OCI-M1 (cell line): ENCODE data around the gene TAS1R2.
A peak's percentile ranks its signal among the peaks of the same experiment; 100 is the strongest.
"Not testable (repeated sequence)": the region's sequence is repeated elsewhere in the genome, so short reads cannot be mapped to it uniquely, and the experiment has no call there.

Experiments used
- DNase-seq: peaks from one replicate; lab custom pipeline; 2025; lab: John Stamatoyannopoulos, UW

Gene TAS1R2

DNA sequence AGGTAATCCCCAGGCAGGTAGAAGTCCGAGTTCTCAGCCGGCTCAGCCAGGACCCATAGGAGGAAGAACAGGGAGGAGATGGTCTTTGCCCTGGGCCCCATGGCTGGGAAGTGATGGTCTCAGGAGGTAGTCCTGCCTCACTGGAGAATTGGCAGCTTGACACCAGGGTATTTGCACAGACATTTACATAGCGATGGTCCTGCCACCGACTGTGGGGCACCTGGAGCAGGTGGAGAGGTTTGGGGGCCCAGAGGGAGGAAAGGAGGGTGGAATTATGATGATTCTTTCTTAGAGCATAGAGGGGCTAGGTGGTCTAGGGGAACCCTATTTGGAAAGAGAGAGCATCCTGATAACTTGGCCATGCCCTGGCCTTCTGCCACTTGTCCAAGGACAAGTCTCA lies at the start of gene TAS1R2:
TSS of gene TAS1R2 (minus strand) at position 101 of the 400 bp plus-strand sequence. CDS start at position 101, 0 bp downstream.
- DNase-seq, result no peak

DNA sequence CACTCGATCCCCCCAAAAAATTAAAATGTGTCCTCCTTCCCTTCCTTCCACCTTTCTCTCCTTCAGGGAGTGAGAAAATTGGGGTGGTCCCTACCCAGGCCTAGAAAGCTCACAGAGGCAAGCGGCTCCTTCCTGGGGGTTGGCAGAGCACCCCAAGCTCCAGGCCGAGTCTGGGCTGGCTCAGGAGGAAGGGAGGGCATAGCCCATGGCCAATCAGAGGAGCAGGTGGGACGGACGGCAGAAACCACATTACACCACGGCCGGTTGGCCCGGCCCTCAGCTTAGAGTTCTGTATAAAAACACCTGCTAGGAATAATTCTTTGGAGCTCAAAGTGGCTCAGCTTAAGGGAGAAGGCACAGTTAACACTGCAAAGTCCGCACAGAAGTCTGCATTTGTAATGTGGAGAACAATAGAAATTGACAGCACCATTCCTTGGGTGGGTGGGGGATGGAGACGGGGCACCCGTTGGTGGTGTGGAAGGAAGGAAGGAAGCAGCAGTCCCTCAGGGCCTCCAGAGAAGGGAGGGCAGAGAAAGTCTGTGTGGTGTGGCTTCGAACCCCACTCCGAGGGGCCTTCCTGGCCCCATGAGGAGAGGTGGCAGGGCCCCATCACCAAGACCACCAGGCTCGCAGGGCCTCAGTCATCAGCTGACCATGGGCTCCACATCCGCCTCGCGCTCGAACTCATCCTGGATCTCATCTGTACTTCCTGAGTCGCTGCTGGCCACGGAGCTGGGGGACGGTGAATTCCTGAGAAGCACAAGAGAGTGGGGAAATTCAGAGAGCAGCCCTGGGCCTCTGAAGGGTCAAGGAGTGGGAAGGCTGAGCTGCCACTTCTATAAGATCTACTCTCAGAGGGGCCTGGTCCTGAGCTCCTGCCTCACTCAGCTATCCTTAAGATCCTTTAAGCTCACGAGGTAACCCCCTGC lies 48.7 kb upstream of the TAS1R2 start:
- DNase-seq, result peak; percentile 50

DNA sequence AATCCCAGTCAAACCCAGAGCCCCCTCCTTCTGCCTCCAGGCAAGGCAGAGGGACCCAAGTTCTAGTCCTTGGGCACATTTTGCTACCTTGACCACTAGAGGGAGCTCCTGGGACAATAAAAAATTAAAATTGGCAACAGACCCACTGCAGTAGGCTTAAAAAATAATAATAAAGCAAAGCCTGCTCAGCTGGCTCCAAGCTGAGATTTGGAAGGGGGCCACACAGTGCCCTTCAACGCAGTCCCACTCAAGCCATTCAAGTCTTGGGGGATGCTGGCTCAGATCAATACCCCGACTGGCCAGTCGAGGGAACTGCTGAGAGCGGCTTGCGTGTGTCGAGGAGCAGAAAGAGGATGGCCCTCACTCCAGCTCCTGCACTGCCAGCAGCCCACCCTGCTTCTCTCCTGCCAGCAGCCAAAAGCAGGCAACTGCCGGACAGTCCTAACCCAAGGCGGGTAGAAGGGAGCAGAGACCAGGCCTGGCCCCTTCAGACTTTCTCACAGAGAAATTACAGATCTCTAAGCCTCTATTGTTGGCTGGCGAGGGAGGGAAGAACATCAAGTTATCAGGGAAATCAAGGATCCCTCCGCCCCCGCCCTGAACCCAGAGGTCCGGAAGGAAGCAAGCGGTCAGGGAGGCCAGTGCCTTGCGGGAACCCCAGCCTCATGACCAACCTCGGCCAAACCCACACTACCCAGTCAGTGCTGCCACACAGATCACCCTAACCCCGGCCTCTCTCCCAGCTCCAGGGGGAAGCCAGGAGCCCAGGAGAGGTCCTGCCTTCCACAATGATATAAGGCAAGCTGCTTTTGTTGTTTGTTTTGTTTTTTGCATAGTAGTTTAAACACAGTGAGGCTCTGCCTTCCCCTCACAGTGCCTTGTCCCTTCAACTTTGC lies 47.8 kb upstream of the TAS1R2 start:
- DNase-seq, result peak; percentile 88

DNA sequence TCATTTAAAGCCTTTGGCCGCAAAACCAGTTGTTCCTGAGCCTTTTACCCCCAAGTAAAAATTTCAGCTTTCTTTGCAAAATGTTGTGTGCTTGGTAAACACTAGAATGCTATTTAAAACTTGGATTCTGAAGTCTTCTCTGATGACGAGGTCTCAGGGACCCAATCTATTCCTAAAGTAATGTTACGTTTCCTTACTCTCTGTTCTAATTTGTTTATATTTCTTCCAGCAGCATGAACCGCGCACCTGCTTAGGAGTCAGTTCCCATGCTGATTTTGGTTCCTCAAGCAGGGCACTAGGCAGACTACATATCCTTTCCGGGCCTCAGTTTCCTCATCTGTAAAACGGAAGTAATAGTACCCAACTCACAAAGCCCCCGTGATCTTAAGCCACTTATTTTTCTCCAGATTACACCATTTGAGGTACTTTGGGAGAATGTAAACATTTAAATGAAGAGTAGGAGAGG lies 43.9 kb upstream of the TAS1R2 start:
- DNase-seq, result no peak

DNA sequence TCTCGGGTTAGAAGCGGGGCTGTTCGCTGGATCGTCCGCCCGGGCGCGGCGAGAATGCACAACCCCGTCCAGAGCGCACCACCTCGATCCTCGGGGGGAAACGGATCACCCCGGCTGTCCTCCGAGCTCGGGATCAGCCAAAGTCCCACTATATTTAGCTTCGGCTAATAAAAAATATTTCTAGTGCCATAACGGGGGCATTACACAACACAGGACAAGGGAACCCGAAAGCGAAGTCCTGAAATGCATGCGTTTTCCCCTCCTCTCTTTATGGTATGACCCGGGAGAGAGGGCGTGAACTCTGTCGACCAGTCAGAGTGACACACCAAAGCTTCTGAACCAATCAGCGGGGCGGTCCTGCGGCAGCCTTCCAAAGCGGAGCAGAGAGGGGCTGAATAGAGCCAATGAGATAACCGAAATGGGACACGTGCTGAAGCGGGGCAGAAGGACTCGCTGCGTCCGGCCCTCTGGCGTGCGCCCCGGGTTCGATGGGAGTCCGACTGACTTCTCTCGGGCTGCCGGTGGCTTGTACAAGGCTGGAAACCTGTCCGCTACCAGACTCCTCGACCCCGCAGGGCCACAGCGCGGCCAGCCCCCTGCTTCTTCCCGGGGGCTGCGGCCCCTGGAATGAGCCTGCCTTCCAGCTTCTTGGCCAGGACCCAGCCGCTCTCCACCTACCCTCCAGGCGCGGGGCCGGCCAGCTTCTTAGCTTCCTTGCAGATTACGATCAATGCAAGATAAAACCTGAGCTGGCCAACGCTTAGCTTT lies 43.2 kb upstream of the TAS1R2 start, which contains the start of gene ALDH4A1:
TSS of gene ALDH4A1 (minus strand) at position 33 of the 768 bp plus-strand sequence. CDS start at position 1, 32 bp downstream.
- DNase-seq, result peak; percentile 98

DNA sequence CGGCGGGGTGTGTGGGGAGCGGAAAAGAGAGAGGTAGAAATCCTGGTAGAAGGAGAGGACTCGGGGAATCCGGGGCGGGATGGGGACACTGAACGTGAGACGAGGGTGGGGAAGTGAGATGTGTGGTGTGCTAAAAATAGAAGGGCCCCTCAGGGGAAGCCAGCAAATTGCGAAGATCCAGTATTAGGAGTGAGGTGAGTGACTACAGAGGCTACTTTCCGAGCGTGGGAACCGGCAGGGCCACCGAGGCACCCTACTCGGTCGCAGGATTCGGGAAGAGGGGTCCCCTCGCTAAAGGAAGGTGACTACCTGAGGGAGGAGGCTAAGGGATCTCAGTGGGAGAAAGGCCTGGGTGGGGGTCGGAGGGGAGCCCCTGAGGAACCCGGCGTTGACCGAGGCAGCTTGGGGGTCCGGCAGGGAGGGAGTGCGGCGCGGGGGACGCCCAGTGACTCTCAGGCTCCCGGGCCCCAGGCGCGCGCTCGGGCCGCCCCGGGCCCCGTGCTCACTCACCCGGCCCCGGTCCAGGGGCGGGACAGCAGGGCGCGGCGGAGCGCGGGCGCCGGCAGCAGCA lies 42.6 kb upstream of the TAS1R2 start:
- DNase-seq, result no peak

DNA sequence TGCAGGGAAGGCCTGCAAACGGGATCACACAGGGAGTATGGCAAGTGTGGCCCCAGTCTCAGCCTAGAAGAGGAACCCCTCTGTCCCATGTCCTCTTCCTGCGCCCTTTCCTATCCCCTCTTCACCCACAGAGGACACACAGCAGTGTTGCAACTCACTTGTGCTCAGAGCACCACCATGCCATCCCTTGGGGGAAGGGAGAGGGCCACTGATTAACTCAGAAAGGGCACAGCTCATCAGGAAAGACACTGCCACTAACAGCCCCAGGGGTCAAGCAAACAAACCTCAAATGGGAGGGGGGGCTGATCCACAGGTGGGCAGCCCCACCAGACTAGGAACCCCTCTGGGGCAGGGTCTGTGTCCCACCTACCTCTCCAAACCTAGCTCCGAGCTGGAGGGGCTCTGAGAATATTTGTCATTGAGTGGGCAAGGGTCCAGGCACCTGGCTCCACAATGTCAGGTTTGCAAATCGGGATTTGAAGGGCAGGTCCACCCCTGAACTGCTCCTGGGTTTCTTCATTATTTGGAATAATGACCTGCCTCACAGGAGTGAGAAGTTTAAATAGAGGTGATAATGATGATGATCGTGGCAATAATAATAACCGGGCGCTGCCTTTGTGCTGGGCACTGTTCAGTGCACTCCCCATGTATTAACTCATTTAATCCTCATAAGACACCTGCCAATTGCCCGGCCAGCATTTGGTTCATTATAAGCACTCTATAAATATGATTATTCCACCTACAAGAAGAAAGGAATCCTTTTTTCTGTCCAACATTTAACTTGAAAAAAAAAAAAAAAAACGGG lies 41.9 kb upstream of the TAS1R2 start:
- DNase-seq, result no peak

DNA sequence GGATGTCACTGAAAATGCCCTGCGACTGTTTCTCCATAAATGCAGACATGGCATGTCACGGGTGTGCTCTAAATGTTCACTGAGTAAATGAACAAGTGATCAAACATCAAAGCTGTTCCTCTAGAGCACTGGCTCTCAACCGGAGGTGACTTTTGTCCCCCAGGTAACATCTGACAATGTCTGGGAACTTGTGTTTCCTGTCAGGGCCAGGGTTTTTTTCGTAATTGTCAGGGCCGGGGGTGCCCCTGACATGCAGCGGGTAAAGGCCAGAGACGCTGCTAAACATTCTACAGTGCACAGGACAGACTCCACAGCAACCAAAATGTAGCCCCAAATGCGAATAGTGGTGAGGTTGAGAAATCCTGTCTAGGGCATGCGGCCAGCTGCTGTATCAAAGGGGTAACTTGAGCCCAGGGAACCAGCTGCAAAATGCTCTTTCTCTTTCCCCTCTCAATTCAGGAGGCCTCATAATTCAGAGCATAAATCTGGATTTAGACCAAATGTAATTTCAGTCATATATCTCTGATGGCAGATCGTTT lies 40.9 kb upstream of the TAS1R2 start:
- DNase-seq, result no peak

DNA sequence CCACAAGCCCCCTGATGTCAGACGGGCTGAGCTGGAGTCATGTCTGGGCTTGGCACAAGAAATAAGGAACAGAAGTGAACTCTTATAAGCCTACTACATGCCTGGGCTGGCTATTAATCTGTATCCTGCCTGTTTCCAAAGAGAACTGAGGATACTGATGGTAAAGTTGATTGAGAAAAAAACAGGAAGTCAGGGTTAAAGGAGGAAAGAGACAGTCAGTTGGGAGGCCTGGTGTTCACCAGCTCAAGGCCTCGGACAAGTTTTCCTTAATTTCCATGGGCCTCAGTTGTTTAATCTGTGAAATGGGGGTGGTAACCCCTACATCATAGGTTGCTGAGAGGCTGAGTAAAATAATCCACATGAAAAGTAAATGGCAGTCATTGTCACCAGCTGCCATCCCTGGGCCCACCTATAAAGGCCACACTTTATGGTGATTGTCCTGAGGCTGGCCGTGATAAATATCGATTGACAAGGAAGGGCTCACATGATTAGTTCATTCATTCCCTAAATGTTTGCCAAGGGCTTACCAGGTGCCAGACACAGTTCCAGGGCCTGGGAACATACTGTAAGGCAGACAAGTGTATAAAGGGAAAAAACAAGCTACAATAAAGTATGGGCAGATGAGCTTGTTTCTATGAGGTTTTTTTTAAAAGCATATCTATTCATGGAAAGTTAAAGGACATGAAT lies 40.0 kb upstream of the TAS1R2 start:
- peak; percentile 11 for DNase-seq

DNA sequence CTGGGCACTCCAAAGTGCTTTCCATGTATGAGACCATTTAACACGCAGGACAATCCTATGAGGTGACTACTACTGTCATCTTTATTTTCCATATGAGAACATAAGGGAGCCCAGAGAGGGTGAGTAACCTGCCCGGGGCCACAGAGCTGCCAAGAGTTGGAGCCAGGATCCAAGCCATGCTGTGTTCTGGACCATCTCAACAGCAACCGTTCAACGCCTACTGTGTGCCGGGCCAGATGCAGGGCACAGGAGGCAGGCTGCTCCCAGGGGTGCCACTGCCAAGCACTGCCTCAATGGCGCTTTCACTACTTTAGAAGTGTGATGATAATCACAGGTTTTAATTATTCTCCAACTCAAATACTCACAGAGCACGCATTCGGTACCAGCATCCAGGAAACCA lies 39.1 kb upstream of the TAS1R2 start:
- DNase-seq, result no peak

DNA sequence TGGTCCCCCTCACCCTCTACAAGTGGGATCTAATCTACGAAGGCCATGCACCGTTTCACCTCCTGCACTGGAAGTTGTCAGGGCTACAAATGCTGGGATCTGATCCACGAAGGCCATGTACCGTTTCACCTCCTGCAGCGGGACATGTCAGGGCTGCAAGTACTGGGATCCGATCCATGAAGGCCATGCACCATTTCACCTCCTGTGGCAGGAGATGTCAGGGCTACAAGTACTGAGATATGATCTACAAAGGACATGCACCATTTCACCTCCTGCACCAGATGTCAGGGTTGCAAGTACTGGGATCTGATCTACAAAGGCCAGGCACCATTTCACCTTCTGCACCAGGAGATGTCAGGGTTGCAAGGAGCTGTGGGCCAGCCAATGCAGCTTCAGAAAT lies 35.9 kb upstream of the TAS1R2 start:
- no peak for DNase-seq

DNA sequence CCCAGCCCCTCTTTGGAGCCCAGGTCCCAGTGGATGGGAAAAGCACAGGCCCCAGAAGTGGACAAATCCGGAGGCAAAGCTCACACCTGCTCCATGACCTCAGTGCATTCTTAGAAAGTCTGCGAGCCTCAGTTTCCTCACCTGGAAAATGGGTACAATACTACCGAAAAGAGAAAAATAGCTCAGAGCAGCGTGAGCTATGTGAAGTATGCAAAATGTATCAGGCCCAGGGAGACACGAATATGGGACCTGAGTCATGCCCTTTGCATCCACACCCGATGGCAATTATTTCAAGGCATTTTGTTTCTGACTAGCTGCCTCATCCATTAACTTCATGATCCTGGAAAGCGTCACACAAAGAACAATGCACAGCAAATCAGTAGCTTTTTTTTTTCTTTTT lies 33.7 kb upstream of the TAS1R2 start:
- DNase-seq, result no peak

DNA sequence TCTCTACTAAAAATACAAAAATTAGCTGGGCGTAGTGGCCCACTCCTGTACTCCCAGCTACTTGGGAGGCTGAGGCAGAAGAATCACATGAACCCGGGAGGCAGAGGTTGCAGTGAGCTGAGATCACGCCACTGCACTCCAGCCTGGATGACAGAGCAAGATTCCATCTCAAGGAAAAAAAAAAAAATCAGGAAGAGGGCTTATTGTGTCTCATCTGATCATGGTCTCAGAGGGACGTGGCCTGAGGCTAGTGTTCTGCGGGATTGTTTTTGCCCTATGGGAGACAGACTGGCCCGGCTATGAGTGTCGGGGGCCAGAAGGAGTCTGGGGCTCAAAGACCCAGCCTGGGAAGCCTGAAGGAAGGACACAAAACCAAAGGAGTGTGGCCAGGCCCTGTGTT lies 32.4 kb upstream of the TAS1R2 start:
- not testable (repeated sequence) for DNase-seq

DNA sequence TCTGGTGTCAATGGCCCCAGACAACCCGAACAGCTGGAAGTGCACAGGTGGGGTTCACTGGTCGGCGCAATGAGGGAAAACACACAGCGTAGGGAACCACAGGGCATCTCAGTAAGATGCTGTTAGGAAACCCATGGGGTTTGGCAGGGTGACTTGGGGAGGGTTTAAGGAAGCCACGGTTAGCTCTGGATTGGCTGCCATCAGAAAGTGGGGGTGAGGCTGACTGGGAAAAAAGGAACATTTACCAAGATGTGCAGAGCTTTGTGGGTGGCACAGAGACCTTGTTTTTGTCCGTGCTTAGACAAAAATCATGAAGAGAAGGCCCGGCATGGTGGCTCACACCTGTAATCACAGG lies 31.9 kb upstream of the TAS1R2 start:
- no peak for DNase-seq

DNA sequence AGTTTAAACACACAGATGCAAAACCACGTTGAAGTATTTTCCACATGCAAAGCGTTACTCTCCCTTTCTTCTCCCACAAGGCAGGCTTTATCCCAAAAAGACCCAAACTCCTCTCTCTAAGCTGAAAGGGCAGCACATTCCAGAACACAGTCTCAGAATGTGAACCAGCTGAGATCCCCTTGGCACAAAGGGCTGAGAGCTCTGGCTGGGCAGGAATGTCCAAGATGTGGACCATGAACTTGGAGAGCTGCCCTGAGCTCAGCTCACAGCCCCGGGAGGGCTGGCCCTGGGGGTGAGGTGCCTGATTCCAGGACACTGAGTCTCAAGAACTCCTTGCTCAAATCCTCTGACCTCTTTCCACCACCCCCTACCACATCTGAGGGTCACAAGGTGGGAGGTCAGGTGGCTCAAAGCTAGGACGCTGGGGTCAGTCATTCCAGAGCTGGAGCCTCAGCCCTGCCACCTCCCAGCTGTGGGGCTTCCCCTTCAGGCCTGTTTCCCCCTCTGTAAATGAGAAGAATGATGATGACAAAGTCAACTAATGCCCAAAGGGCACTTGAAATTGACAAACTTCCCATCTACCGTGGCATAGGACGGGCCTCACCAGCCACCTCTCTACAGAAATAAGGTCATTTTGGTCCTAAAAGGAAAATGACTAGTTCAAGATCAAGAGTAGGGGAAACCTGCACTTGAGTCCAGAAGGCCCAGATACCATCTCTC lies 31.4 kb upstream of the TAS1R2 start:
- no peak for DNase-seq

DNA sequence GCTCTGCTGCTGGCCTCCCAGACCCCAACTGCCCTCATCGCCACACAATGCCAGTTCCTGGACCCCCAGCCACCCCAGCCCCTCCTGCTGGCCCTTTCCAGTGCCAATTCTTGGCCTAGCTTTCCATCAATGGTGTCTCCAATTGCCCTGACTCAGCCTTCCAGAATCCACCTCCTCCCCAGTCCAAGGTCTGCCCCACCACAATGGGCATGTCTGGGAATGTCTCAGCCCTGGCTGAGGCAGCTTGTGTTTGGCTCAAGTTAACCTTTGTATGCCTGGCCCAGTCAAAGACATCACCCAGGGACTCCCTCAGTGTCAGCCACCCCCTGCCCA lies 26.5 kb upstream of the TAS1R2 start:
- DNase-seq, result no peak

DNA sequence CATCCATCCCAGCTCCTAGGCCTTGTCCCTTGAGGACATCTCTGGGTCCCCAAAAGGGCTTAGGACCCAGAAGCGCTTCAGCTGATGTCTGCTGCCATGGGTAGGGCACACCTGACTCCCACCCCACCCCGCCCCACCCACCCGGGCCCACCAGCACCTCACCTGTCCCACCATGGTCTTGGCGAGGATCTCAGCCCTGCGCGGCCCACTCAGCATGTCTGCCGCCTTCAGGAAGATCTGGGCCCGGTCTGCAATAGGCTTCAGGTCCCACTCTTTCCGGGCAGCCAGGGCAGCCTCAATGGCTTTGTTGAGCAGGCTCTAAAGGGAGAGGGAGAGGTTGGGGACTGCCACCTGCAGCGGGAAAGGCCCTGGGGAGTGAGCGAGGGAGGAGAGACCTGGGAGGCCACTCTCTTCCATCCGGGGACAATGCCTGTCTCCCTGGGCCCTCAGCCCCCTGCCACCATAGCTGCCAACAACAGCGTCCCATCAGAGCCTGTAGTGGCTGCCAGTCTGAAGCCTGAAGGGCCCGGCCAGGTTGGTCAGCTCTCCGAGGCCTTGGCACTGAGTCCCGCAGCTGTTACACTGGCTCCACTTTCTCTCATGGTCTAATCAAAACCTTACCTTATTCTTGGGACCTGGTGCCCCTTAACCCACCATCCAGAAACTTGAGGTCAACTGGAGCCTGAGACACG lies 26.0 kb upstream of the TAS1R2 start:
- no peak for DNase-seq

DNA sequence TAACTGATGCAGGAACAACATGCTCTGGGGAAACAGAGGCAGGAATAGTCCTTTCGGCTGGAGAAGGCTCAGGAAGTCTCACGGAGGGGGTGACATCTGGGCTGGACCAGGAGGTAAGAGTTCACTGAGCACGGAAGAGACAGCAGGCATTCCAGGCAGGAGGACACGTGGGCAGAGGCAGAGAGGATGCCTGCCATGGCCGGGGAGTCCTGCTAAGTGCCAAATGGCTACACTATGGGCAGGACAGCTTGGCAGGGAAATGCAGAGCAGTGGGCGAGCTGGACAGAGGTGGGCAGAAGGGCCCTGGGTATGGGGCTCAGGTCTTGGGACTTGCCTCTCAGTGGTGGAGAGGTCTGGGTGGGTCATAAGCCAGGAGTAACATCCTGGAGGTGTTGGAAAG lies 25.3 kb upstream of the TAS1R2 start:
- no peak for DNase-seq

DNA sequence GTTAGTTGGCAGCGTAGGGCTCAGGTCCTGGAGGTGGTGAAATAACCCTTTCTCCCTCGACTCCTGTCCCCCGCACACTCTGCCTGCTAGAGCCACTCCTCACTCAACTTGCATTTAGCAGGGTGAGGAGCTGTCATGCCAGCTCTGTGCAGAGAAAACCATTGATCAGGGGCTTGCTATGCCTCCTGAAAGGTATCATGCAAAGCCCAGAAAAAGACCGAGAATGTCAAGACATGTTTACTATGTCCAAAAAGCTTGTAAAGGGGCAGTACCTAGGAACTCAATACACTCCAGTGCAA lies 24.9 kb upstream of the TAS1R2 start:
- DNase-seq, result no peak
